K562 (cell line): ENCODE results near the gene PTPN20. TPM values are rescaled to one million over a fixed set of nuclear protein-coding genes. Genes with fewer than 3 reads are reported as not detected.

Experiments
- HMG20B ChIP-seq: fragments of 250-450 bp; sonication (Bioruptor Pico); IDR thresholded peaks from 2 replicates; pipeline ENCODE4 v1.5.0; 2021; ENCODE audit warnings: mild to moderate bottlenecking
- KDM4B ChIP-seq, 2 experiments: fragments of 450-650 bp in 1 of 2; sonication (generic) in 1 of 2; IDR thresholded peaks; 2 replicates each; pipeline ENCODE4 v1.6.1; 2016 to 2017; ENCODE audit warnings: borderline replicate concordance in 2 of 2, antibody characterized with exemption in 1 of 2, low read depth in 1 of 2, mild to moderate bottlenecking in 1 of 2
- KHSRP ChIP-seq: fragments of 450-650 bp; IDR thresholded peaks from 2 replicates; pipeline ENCODE4 v1.6.1; 2017
- KLF10 ChIP-seq: fragments of 250-450 bp; sonication (Bioruptor Pico); IDR thresholded peaks from 2 replicates; pipeline ENCODE4 v1.6.1; 2021; ENCODE audit warnings: matching md5 sums
- MEIS2 ChIP-seq: fragments of 450-650 bp; IDR thresholded peaks from 2 replicates; pipeline ENCODE4 v1.6.1; 2014; ENCODE audit warnings: mild to moderate bottlenecking; ENCODE audit not compliant: partially characterized antibody
- MYC ChIP-seq, 2 experiments: fragments of 250-450 bp in 1 of 2; sonication (Bioruptor Pico) in 1 of 2; IDR thresholded peaks; 2 replicates each; pipeline versions ENCODE4 v1.5.1 to v1.6.1; 2012 to 2021; ENCODE audit warnings: low read depth in 2 of 2, borderline replicate concordance in 1 of 2, improper control_type of control experiment in 1 of 2, low read length in 1 of 2, mild to moderate bottlenecking in 1 of 2, moderate library complexity in 1 of 2
- NCOA2 ChIP-seq, 2 experiments: fragments of 450-650 bp; IDR thresholded peaks; 2 replicates each; pipeline ENCODE4 v1.6.1; 2018; ENCODE audit warnings: mild to moderate bottlenecking in 2 of 2, moderate library complexity in 1 of 2; ENCODE audit not compliant: partially characterized antibody in 2 of 2
- NCOR1 ChIP-seq: fragments of 450-650 bp; IDR thresholded peaks from 2 replicates; pipeline ENCODE4 v1.6.1; 2016; ENCODE audit warnings: mild to moderate bottlenecking, moderate library complexity
- NFE2L1 ChIP-seq: fragments of 450-650 bp; IDR thresholded peaks from 2 replicates; pipeline ENCODE4 v1.6.1; 2016; ENCODE audit warnings: missing genetic modification characterization, low read depth, mild to moderate bottlenecking, missing compliant biosample characterization, moderate library complexity, borderline replicate concordance
- NKRF ChIP-seq: fragments of 450-650 bp; IDR thresholded peaks from 2 replicates; pipeline ENCODE4 v1.6.1; 2016; ENCODE audit warnings: borderline replicate concordance
- SP2 ChIP-seq: IDR thresholded peaks from 2 replicates; pipeline ENCODE4 v1.6.1; 2011; ENCODE audit warnings: mild to moderate bottlenecking, low read depth, low read length, moderate library complexity; ENCODE audit not compliant: poor library complexity, severe bottlenecking; ENCODE audit errors: extremely low read depth
- SRF ChIP-seq, 2 experiments: fragments of 250-450, 450-650 bp in 1 of 2; sonication (Bioruptor Pico) in 1 of 2; sonication (generic) in 1 of 2; formaldehyde crosslinking; IDR thresholded peaks; 2 replicates each; pipeline versions ENCODE4 v1.5.0 to v1.5.1; 2020 to 2022; ENCODE audit warnings: mild to moderate bottlenecking in 1 of 2, missing genetic modification reagents in 1 of 2
- TCF7L2 ChIP-seq: fragments of 150-350 bp; IDR thresholded peaks from 2 replicates; pipeline ENCODE4 v1.6.1; 2016; ENCODE audit warnings: low read depth, mild to moderate bottlenecking, low read length, moderate library complexity
- ZNF695 ChIP-seq: fragments of 450-650 bp; formaldehyde crosslinking; IDR thresholded peaks from 2 replicates; pipeline ENCODE4 v1.4.0; 2020; ENCODE audit warnings: mild to moderate bottlenecking, moderate library complexity
- polyA plus RNA-seq, 8 experiments: library from polyadenylated mRNA; depleted of rRNA in 4 of 8; stranded (reverse) in 5 of 8; unstranded in 3 of 8; fragments of >200 nt; fragmentation: Nextera tagmentation in 2 of 8; fragmentation: Illumina TruSeq in 1 of 8; extraction: Ambion mirVana in 2 of 8; extraction: Trizol in 1 of 8; gene quantifications; 2 replicates each; pipeline versions ENCODE4 v1.2.1 to v1.2.3, GENCODE V29; 2011 to 2014; ENCODE audit warnings: inconsistent platforms in 1 of 8, missing spikeins in 1 of 8
- total RNA-seq, 7 experiments: library from RNA; depleted of rRNA in 6 of 7; stranded (reverse); fragments of >200 nt in 6 of 7; fragmentation: Illumina TruSeq in 2 of 7; extraction: Trizol in 2 of 7; gene quantifications; 2 replicates each; pipeline versions ENCODE4 v1.2.1 to v1.2.3, GENCODE V29; 2011 to 2021; ENCODE audit warnings: low replicate concordance in 1 of 7
- TF ChIP-seq, protein P1 (sequence below): fragments of 150-350 bp; IDR thresholded peaks from 2 replicates; pipeline ENCODE4 v1.6.1; 2014; ENCODE audit warnings: low read depth, mild to moderate bottlenecking, low read length, borderline replicate concordance
- TF ChIP-seq, protein P2 (sequence below), 3 experiments: IDR thresholded peaks in 2 of 3; conservative IDR thresholded peaks in 1 of 3; 2 replicates each; pipeline ENCODE4 v1.5.1; 2011 to 2012; ENCODE audit warnings: low read length in 3 of 3, mild to moderate bottlenecking in 3 of 3, control low read depth in 2 of 3, improper control_type of control experiment in 1 of 3, inconsistent platforms in 1 of 3, low read depth in 1 of 3, mixed read lengths in 1 of 3, moderate library complexity in 1 of 3; ENCODE audit not compliant: insufficient read depth in 2 of 3
- TF ChIP-seq, protein P3 (sequence below): fragments of 450-650 bp; IDR thresholded peaks from 2 replicates; pipeline ENCODE4 v1.6.1; 2017; ENCODE audit warnings: mild to moderate bottlenecking, moderate library complexity

PTPN20 gene
- total and polyA plus RNA-seq, 9 of the 15 experiments (the other 6 are each of a cell fraction or from before 2014, with no cell fraction given) = 0.03 to 0.18 (median 0.10) TPM; not detected in 6

DNA sequence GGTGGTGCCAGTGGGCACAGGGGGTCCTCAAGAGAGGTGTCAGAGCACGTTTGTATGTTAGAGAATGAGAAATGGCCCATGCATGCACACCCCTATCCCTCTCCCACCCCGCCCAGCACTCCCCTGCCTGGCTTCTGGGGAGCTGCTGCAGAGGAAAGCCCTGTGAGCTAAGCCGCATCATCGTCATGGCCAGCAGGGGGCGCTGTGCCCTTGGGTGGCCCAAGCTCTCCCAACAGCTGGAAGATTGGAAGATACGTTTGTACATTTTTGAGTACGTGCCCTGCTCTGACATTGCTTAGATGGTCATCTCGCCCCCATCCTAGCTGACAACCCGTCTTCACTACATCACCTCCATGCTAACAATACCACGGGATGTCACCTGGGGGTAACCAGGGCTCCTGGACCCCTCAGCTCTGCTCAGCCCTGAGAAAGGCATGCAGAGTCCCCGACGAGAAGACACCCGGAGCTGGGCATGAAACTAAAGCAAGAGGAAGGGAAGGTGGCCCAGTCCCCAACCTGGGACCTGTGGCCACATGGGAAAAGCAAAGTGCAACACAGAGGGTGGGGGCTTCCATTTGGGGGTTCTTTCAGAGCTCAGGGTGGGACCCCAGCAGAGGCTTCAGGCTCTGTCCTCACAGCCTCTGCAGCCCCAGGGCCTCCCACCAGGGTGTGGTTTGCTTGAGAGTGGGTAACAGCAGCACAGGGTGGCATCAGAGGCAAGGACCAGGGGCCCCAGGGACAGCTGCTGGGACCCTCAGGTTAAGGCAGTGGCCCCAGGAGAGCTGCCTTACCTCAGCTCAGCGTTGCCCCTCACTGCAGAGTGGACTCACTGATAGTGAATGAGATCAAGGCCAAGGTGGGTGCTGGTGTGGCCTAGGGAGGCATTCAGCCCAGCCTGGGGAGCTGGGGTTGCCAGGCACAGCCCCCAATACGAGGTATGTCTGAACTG lies 136.6 kb downstream of the PTPN20 start (continued):
- TF ChIP-seq SRF (CRISPR knock-in tag; IDR thresholded peaks at IDR 0.05) (no peak), KLF10 (CRISPR knock-in tag) (no peak), MYC (IDR thresholded peaks at IDR 0.05; ENCODE audit: low read depth, low read length) (no peak), MYC (CRISPR knock-in tag; IDR thresholded peaks at IDR 0.05; ENCODE audit: borderline replicate concordance, low read depth) (no peak), NCOR1 (no peak), KDM4B (IDR thresholded peaks at IDR 0.05; ENCODE audit: borderline replicate concordance in 2 of 2, low read depth in 1 of 2) (no peak), NCOA2 (IDR thresholded peaks at IDR 0.05; ENCODE audit: partially characterized antibody in 2 of 2) (no peak), MEIS2 (no peak), SP2 (no peak), NFE2L1 (tag) (no peak), NKRF (no peak), ZNF695 (no peak), TCF7L2 (no peak), HMG20B (CRISPR knock-in tag) (no peak), KHSRP (no peak)
- TF ChIP-seq, protein P1, sequence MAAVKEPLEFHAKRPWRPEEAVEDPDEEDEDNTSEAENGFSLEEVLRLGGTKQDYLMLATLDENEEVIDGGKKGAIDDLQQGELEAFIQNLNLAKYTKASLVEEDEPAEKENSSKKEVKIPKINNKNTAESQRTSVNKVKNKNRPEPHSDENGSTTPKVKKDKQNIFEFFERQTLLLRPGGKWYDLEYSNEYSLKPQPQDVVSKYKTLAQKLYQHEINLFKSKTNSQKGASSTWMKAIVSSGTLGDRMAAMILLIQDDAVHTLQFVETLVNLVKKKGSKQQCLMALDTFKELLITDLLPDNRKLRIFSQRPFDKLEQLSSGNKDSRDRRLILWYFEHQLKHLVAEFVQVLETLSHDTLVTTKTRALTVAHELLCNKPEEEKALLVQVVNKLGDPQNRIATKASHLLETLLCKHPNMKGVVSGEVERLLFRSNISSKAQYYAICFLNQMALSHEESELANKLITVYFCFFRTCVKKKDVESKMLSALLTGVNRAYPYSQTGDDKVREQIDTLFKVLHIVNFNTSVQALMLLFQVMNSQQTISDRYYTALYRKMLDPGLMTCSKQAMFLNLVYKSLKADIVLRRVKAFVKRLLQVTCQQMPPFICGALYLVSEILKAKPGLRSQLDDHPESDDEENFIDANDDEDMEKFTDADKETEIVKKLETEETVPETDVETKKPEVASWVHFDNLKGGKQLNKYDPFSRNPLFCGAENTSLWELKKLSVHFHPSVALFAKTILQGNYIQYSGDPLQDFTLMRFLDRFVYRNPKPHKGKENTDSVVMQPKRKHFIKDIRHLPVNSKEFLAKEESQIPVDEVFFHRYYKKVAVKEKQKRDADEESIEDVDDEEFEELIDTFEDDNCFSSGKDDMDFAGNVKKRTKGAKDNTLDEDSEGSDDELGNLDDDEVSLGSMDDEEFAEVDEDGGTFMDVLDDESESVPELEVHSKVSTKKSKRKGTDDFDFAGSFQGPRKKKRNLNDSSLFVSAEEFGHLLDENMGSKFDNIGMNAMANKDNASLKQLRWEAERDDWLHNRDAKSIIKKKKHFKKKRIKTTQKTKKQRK = no peak
- TF ChIP-seq, protein P2, sequence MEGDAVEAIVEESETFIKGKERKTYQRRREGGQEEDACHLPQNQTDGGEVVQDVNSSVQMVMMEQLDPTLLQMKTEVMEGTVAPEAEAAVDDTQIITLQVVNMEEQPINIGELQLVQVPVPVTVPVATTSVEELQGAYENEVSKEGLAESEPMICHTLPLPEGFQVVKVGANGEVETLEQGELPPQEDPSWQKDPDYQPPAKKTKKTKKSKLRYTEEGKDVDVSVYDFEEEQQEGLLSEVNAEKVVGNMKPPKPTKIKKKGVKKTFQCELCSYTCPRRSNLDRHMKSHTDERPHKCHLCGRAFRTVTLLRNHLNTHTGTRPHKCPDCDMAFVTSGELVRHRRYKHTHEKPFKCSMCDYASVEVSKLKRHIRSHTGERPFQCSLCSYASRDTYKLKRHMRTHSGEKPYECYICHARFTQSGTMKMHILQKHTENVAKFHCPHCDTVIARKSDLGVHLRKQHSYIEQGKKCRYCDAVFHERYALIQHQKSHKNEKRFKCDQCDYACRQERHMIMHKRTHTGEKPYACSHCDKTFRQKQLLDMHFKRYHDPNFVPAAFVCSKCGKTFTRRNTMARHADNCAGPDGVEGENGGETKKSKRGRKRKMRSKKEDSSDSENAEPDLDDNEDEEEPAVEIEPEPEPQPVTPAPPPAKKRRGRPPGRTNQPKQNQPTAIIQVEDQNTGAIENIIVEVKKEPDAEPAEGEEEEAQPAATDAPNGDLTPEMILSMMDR (IDR thresholded peaks at IDR 0.05 in 2 of 3, conservative IDR thresholded peaks at IDR 0.05 in 1 of 3; ENCODE audit: insufficient read depth in 2 of 3, low read depth in 1 of 3, low read length in 3 of 3) = peak; percentile 88 to 95 (median 94)
- TF ChIP-seq, protein P3, sequence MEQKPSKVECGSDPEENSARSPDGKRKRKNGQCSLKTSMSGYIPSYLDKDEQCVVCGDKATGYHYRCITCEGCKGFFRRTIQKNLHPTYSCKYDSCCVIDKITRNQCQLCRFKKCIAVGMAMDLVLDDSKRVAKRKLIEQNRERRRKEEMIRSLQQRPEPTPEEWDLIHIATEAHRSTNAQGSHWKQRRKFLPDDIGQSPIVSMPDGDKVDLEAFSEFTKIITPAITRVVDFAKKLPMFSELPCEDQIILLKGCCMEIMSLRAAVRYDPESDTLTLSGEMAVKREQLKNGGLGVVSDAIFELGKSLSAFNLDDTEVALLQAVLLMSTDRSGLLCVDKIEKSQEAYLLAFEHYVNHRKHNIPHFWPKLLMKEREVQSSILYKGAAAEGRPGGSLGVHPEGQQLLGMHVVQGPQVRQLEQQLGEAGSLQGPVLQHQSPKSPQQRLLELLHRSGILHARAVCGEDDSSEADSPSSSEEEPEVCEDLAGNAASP = no peak
